H1 (cell line): ENCODE results near the gene HDAC7. TPM values are rescaled to one million over a fixed set of nuclear protein-coding genes. Genes with fewer than 3 reads are reported as not detected.
A peak's percentile ranks its signal among the peaks of the same experiment; 100 is the strongest.

ENCODE experiments used
- CTCF ChIA-PET: fragments of 300-600 bp; sonication (Branson Sonifier 250); formaldehyde crosslinking; loops from one replicate; lab custom pipeline; 2021; ENCODE audit not compliant: partially characterized antibody; lab: Charles Lee
- POLR2A ChIA-PET: fragments of 300-600 bp; sonication (Branson Sonifier 250); formaldehyde crosslinking; loops from one replicate; lab custom pipeline; 2021; ENCODE audit warnings: inconsistent platforms; ENCODE audit not compliant: partially characterized antibody; lab: Charles Lee
- DNase-seq, 2 experiments: peaks; one replicate each; pipeline versions ENCODE4 v3.0.0 to v3.0.0-alpha.2; 2010 to 2022; ENCODE audit warnings: low spot score in 2 of 2, low read depth in 1 of 2, mixed read lengths in 1 of 2
- FAIRE-seq: peaks from 2 replicates; lab custom pipeline; 2011; peaks lifted over from hg19 to GRCh38; lab: Jason Lieb, UNC
- H2AFZ ChIP-seq: 2 replicates; pipeline ENCODE4 v1.8.1; 2012; ENCODE audit warnings: low read length, inconsistent platforms
- H2AK5ac ChIP-seq: 2 replicates; pipeline ENCODE4 v1.6.1; 2013; ENCODE audit warnings: low read depth, low read length
- H2BK120ac ChIP-seq: replicated peaks from 2 replicates; pipeline ENCODE3; 2013; ENCODE audit warnings: low read depth, low read length, inconsistent platforms
- H2BK12ac ChIP-seq: 2 replicates; pipeline ENCODE4 v1.6.1; 2013; ENCODE audit warnings: low read depth, low read length
- H2BK15ac ChIP-seq: 2 replicates; pipeline ENCODE4 v1.6.1; 2013; ENCODE audit warnings: low read length
- H2BK20ac ChIP-seq: 2 replicates; pipeline ENCODE4 v1.6.1; 2013; ENCODE audit warnings: low read length
- H2BK5ac ChIP-seq: 2 replicates; pipeline ENCODE4 v1.6.1; 2013; ENCODE audit warnings: low read depth, low read length
- H3K14ac ChIP-seq: 2 replicates; pipeline ENCODE4 v1.6.1; 2013; ENCODE audit warnings: inconsistent platforms; ENCODE audit not compliant: insufficient read length
- H3K18ac ChIP-seq: 2 replicates; pipeline ENCODE4 v1.6.1; 2013; ENCODE audit warnings: low read length; ENCODE audit errors: extremely low read depth
- H3K23ac ChIP-seq: 2 replicates; pipeline ENCODE4 v1.6.1; 2013; ENCODE audit warnings: inconsistent platforms; ENCODE audit not compliant: insufficient read length
- H3K23me2 ChIP-seq: 2 replicates; pipeline ENCODE4 v1.6.1; 2013; ENCODE audit warnings: low read depth, low read length
- H3K27ac ChIP-seq: 2 replicates; pipeline ENCODE4 v1.6.1; 2011; ENCODE audit warnings: low read depth, low read length, inconsistent platforms
- H3K27me3 ChIP-seq, 4 experiments: replicated peaks in 1 of 4; 1 replicate in 1 of 4; 2 replicates in 3 of 4; pipeline versions ENCODE4 v1.6.1 to v1.8.1; 2011 to 2013; ENCODE audit warnings: low read length in 3 of 4, mild to moderate bottlenecking in 3 of 4, inconsistent platforms in 2 of 4, mixed read lengths in 2 of 4, moderate library complexity in 1 of 4; ENCODE audit not compliant: control insufficient read depth in 3 of 4, insufficient read depth in 3 of 4; ENCODE audit errors: extremely low read depth in 1 of 4
- H3K36me3 ChIP-seq, 4 experiments: 2 replicates each; pipeline versions ENCODE4 v1.6.1 to v1.8.1; 2011 to 2013; ENCODE audit warnings: mild to moderate bottlenecking in 4 of 4, low read length in 3 of 4, moderate library complexity in 2 of 4, control low read depth in 1 of 4, inconsistent platforms in 1 of 4; ENCODE audit not compliant: insufficient read depth in 4 of 4, control insufficient read depth in 2 of 4
- H3K4ac ChIP-seq: replicated peaks from 2 replicates; pipeline ENCODE3; 2013; ENCODE audit warnings: low read length, low read depth, mixed read lengths, inconsistent platforms; ENCODE audit not compliant: insufficient read length
- H3K4me1 ChIP-seq, 4 experiments: replicated peaks in 1 of 4; 1 replicate in 1 of 4; 2 replicates in 3 of 4; pipeline versions ENCODE4 v1.6.1 to v1.8.1; 2011 to 2013; ENCODE audit warnings: low read length in 3 of 4, inconsistent platforms in 2 of 4, mixed read lengths in 1 of 4; ENCODE audit not compliant: insufficient read depth in 4 of 4, control insufficient read depth in 3 of 4
- H3K4me2 ChIP-seq, 2 experiments: 2 replicates each; pipeline versions ENCODE4 v1.6.1 to v1.8.1; 2011 to 2013; ENCODE audit warnings: low read depth in 2 of 2, low read length in 2 of 2, control low read depth in 1 of 2, inconsistent platforms in 1 of 2, mild to moderate bottlenecking in 1 of 2; ENCODE audit not compliant: insufficient read depth in 1 of 2
- H3K4me3 ChIP-seq, 4 experiments: fragments of 200-600, 300-600 bp in 1 of 4; sonication (generic), shearing (Covaris generic), sonication (Bioruptor Twin) in 1 of 4; 2 replicates each; pipeline versions ENCODE4 v1.5.1 to v1.8.1; 2011 to 2016; ENCODE audit warnings: low read length in 4 of 4, low read depth in 3 of 4, control low read depth in 2 of 4, inconsistent platforms in 2 of 4, mild to moderate bottlenecking in 2 of 4, mixed read lengths in 1 of 4, moderate library complexity in 1 of 4; ENCODE audit not compliant: insufficient read depth in 2 of 4; ENCODE audit errors: extremely low read depth in 1 of 4
- H3K56ac ChIP-seq: replicated peaks from 2 replicates; pipeline ENCODE3; 2013; ENCODE audit warnings: low read depth, mild to moderate bottlenecking, mixed read lengths, low read length, inconsistent platforms; ENCODE audit not compliant: insufficient read length
- H3K79me1 ChIP-seq: 2 replicates; pipeline ENCODE4 v1.6.1; 2013; ENCODE audit warnings: low read depth, low read length, control low read depth
- H3K79me2 ChIP-seq, 2 experiments: 2 replicates each; pipeline versions ENCODE4 v1.6.1 to v1.8.1; 2012 to 2013; ENCODE audit warnings: low read length in 2 of 2, mild to moderate bottlenecking in 2 of 2, inconsistent platforms in 1 of 2; ENCODE audit not compliant: insufficient read depth in 2 of 2, control insufficient read depth in 1 of 2
- H3K9ac ChIP-seq, 4 experiments: replicated peaks in 1 of 4; 1 replicate in 1 of 4; 2 replicates in 3 of 4; pipeline versions ENCODE4 v1.6.1 to v1.8.1; 2011 to 2013; ENCODE audit warnings: low read depth in 3 of 4, low read length in 3 of 4, control low read depth in 2 of 4, mild to moderate bottlenecking in 2 of 4, moderate library complexity in 2 of 4, inconsistent platforms in 1 of 4; ENCODE audit errors: extremely low read depth in 1 of 4
- H3K9me3 ChIP-seq, 2 experiments: 2 replicates each; pipeline versions ENCODE4 v1.6.1 to v1.8.1; 2012 to 2013; ENCODE audit warnings: mild to moderate bottlenecking in 2 of 2, moderate library complexity in 2 of 2, control low read depth in 1 of 2, inconsistent platforms in 1 of 2, low read depth in 1 of 2, low read length in 1 of 2, mixed read lengths in 1 of 2; ENCODE audit not compliant: insufficient read depth in 2 of 2
- H4K20me1 ChIP-seq, 2 experiments: replicated peaks in 1 of 2; 2 replicates each; pipeline versions ENCODE3 to v1.8.1; 2011 to 2013; ENCODE audit warnings: inconsistent platforms in 2 of 2, low read length in 2 of 2, mild to moderate bottlenecking in 1 of 2; ENCODE audit not compliant: insufficient read depth in 2 of 2, control insufficient read depth in 1 of 2
- H4K5ac ChIP-seq: 2 replicates; pipeline ENCODE4 v1.6.1; 2013; ENCODE audit warnings: low read length, low read depth, mixed read lengths, inconsistent platforms; ENCODE audit not compliant: insufficient read length
- H4K8ac ChIP-seq: 2 replicates; pipeline ENCODE4 v1.8.0; 2013; ENCODE audit warnings: mild to moderate bottlenecking, moderate library complexity, low read length, inconsistent platforms; ENCODE audit not compliant: insufficient read depth; ENCODE audit errors: extremely low read depth
- H4K91ac ChIP-seq: replicated peaks from 2 replicates; pipeline ENCODE3; 2013; ENCODE audit warnings: low read length, mixed read lengths, inconsistent platforms; ENCODE audit not compliant: insufficient read length
- CHD2 ChIP-seq: IDR thresholded peaks from 2 replicates; pipeline ENCODE4 v1.6.1; 2012; ENCODE audit warnings: low read length, improper control_type of control experiment
- E2F6 ChIP-seq: IDR thresholded peaks from 2 replicates; pipeline ENCODE4 v1.6.1; 2012; ENCODE audit warnings: inconsistent platforms
- NANOG ChIP-seq: IDR thresholded peaks from 2 replicates; pipeline ENCODE4 v1.6.1; 2011; ENCODE audit warnings: low read length, low read depth, mild to moderate bottlenecking, inconsistent platforms; ENCODE audit not compliant: insufficient read depth, poor library complexity, severe bottlenecking
- SIN3A ChIP-seq, 2 experiments: IDR thresholded peaks in 1 of 2; conservative IDR thresholded peaks in 1 of 2; 2 replicates each; pipeline ENCODE4 v1.6.1; 2011 to 2012; ENCODE audit warnings: low read length in 2 of 2, improper control_type of control experiment in 1 of 2, low read depth in 1 of 2, mild to moderate bottlenecking in 1 of 2
- WGBS, 2 experiments: shearing (Covaris generic) in 1 of 2; methylation state at CpG; one replicate each; pipeline versions ENCODE4 v1.1.6 to v1.1.7; 2013 to 2015; ENCODE audit warnings: low lambda C conversion rate in 2 of 2, mixed read lengths in 2 of 2, inconsistent platforms in 1 of 2, low coverage in 1 of 2, missing lambda C conversion rate in 1 of 2; ENCODE audit not compliant: insufficient replicate concordance in 2 of 2, insufficient coverage in 1 of 2, insufficient read length in 1 of 2; ENCODE audit errors: extremely low coverage in 1 of 2, missing lambda C conversion rate in 1 of 2; 5-methylcytosine and 5-hydroxymethylcytosine counted together
- polyA plus RNA-seq, 7 experiments: library from polyadenylated mRNA; depleted of rRNA in 3 of 7; stranded (reverse) in 5 of 7; unstranded in 2 of 7; fragments of >200 nt in 5 of 7; fragments of 200-250 nt in 2 of 7; gene quantifications; 1 replicate in 5 of 7; 2 replicates in 1 of 7; 4 replicates in 1 of 7; pipeline versions ENCODE4 v1.2.1 to v1.2.3, GENCODE V29; 2011 to 2013; ENCODE audit warnings: missing spikeins in 2 of 7, mixed read lengths in 2 of 7
- total RNA-seq: library from RNA; stranded (reverse); fragmentation: NEBNext Ultra II Directional; extraction: Animal tissue kit (Norgen Biotek cat#: 25700); gene quantifications from 2 replicates; pipeline ENCODE4 v1.2.1, GENCODE V29; 2021

Gene HDAC7
- total and polyA plus RNA-seq, 2 of the 8 experiments (the other 6 are each of a cell fraction or from before 2014, with no cell fraction given) = 25.5 to 84.9 TPM

- no peak overlapping the region for H3K56ac ChIP-seq
- no peaks in the 10 kb centered on the region for H3K27me3 ChIP-seq
- H3K79me2 ChIP-seq = no peaks in the 10 kb centered on the region
- no peak overlapping the region for H3K4me3 ChIP-seq
- H3K9ac ChIP-seq = no peak overlapping the region
- TF ChIP-seq NANOG (no peak), CHD2 (no peak), SIN3A (conservative IDR thresholded peaks at IDR 0.05 in 1 of 2, IDR thresholded peaks at IDR 0.05 in 1 of 2; ENCODE audit: low read depth in 1 of 2, low read length in 2 of 2) (no peak), E2F6 (no peak)
- no peak overlapping the region for H4K8ac ChIP-seq
- no peak overlapping the region for H3K14ac ChIP-seq
- H2AFZ ChIP-seq = no peak overlapping the region
- peak overlapping the region; percentile 73 for H3K4ac ChIP-seq
- H2BK120ac ChIP-seq = peak overlapping the region; percentile 1
- H4K20me1 ChIP-seq = no peaks in the 10 kb centered on the region
- peaks cover 6% of the 10 kb centered on the region; the same call in 1 of the 2 replicates for H3K23me2 ChIP-seq
- H3K23ac ChIP-seq = no peak overlapping the region
- no peak overlapping the region for H2BK15ac ChIP-seq
- DNase-seq (no peak), FAIRE-seq (no peak)
- peaks cover 12 to 22% (median 16%) of the 10 kb centered on the region in 4 experiments for H3K4me1 ChIP-seq
- no peak overlapping the region for H4K5ac ChIP-seq
- no peak overlapping the region for H3K18ac ChIP-seq
- H2AK5ac ChIP-seq = peak overlapping the region; percentile 29; the same call in 1 of the 2 replicates
- H3K9me3 ChIP-seq = no peaks in the 10 kb centered on the region
- no peak overlapping the region for H3K27ac ChIP-seq
- no peak overlapping the region; the same call in 1 of the 2 replicates for H2BK20ac ChIP-seq
- POLR2A ChIA-PET = interaction anchor here (1.1 to 1.4 kb wide), 3 partner anchors 13 to 29 kb away, joined by 3 read pairs; partner anchors contain the start of gene ENDOU
- H2BK5ac ChIP-seq = no peak overlapping the region; the same call in 1 of the 2 replicates
- no peaks in the 10 kb centered on the region for H3K36me3 ChIP-seq
- H3K79me1 ChIP-seq = no peaks in the 10 kb centered on the region
- no peak overlapping the region for H3K4me2 ChIP-seq
- peak overlapping the region; percentile 5; the same call in 1 of the 2 replicates for H2BK12ac ChIP-seq
- H4K91ac ChIP-seq = peak overlapping the region; percentile 23
- CTCF ChIA-PET = interaction anchor here (0.8 to 64.6 kb wide), 8 partner anchors 9 to 151 kb away, joined by 3 to 2442 read pairs (median 16); partner anchors contain the start of genes ENDOU, SLC48A1 and VDR
- 80% methylated on average over 4 of the region's 4 CpGs; no CpG with 5 or more reads in 1 of the 2 experiments for WGBS, 2 experiments
Measured at GRCh38 chr12:47754126-47754525, 65.6 kb downstream of the HDAC7 start.
